GM19397 (cell line): ENCODE measurements around the gene PLPPR3.

Experiments used
- ATAC-seq: cut with Tn5 transposase; IDR thresholded peaks from one replicate; pipeline ENCODE4 v1.9.1; 2021; ENCODE audit warnings: mild to moderate bottlenecking, moderate library complexity; ENCODE audit not compliant: unreplicated experiment

Gene PLPPR3

GRCh38 chr19:821825-822503 is at the start of gene PLPPR3:
Gene PLPPR3 (minus strand): TSS chr19:821955. CDS start chr19:821559, 396 bp downstream.
- ATAC-seq = no peak

- no peak for ATAC-seq
Observed at GRCh38 chr19:870963-871401, 49.2 kb upstream of the PLPPR3 start.

- ATAC-seq = no peak
Observed at GRCh38 chr19:870314-870713, 48.6 kb upstream of the PLPPR3 start.

- no peak for ATAC-seq
Observed at GRCh38 chr19:869245-870177, 47.8 kb upstream of the PLPPR3 start.

- ATAC-seq = no peak
Observed at GRCh38 chr19:868458-869244, 46.9 kb upstream of the PLPPR3 start.

GRCh38 chr19:867855-868457 is 46.2 kb upstream of the PLPPR3 start:
- no peak for ATAC-seq

- ATAC-seq = no peak
Observed at GRCh38 chr19:867301-867793, 45.6 kb upstream of the PLPPR3 start.

GRCh38 chr19:866769-867300 is 45.1 kb upstream of the PLPPR3 start:
- no peak for ATAC-seq

- no peak for ATAC-seq
Observed at GRCh38 chr19:863315-863620, 41.5 kb upstream of the PLPPR3 start.

- no peak for ATAC-seq
Observed at GRCh38 chr19:862581-863314, 41.0 kb upstream of the PLPPR3 start.

- ATAC-seq = no peak
Observed at GRCh38 chr19:861756-862580, 40.2 kb upstream of the PLPPR3 start.

GRCh38 chr19:861141-861755 is 39.5 kb upstream of the PLPPR3 start:
- no peak for ATAC-seq

GRCh38 chr19:858868-859843 is 37.4 kb upstream of the PLPPR3 start, which contains the start of gene CFD:
Gene CFD (plus strand): TSS chr19:859664. CDS start chr19:859690, 26 bp downstream.
- ATAC-seq = no peak

GRCh38 chr19:858284-858683 is 36.5 kb upstream of the PLPPR3 start:
- no peak for ATAC-seq

- no peak for ATAC-seq
Observed at GRCh38 chr19:855566-856120, 33.9 kb upstream of the PLPPR3 start.

- ATAC-seq = no peak
Observed at GRCh38 chr19:855142-855541, 33.4 kb upstream of the PLPPR3 start.

GRCh38 chr19:854549-854948 is 32.8 kb upstream of the PLPPR3 start:
- no peak for ATAC-seq
